ENCODE results near the gene INCA1. TPM values are rescaled to one million over a fixed set of nuclear protein-coding genes. Genes with fewer than 3 reads are reported as not detected.

Gene INCA1
- total and polyA plus RNA-seq, 2 experiments from 2014 or later: 1.9 to 6.9 TPM

DNA sequence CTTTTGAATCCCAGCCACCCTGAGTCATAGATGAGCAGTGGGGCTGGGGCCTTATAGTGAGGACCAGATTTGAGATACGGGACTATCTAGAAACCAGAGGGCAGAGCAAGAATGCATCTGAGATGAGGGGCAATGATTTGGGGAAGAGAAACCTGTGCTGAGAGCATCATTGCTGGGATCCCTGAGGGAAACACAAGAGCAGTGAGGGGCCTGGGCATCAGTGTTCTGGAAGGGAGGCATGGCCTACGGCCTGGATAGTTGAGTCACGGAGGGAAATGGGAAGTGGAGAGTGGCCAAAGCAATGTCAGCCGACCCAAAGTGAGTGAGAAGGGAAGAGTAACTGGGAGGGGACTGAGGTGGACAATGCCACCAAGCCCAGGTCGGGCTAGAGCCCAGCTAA lies 15.0 kb downstream of the INCA1 start:
- TF ChIP-seq, protein P1, sequence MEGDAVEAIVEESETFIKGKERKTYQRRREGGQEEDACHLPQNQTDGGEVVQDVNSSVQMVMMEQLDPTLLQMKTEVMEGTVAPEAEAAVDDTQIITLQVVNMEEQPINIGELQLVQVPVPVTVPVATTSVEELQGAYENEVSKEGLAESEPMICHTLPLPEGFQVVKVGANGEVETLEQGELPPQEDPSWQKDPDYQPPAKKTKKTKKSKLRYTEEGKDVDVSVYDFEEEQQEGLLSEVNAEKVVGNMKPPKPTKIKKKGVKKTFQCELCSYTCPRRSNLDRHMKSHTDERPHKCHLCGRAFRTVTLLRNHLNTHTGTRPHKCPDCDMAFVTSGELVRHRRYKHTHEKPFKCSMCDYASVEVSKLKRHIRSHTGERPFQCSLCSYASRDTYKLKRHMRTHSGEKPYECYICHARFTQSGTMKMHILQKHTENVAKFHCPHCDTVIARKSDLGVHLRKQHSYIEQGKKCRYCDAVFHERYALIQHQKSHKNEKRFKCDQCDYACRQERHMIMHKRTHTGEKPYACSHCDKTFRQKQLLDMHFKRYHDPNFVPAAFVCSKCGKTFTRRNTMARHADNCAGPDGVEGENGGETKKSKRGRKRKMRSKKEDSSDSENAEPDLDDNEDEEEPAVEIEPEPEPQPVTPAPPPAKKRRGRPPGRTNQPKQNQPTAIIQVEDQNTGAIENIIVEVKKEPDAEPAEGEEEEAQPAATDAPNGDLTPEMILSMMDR (IDR thresholded peaks at IDR 0.05; ENCODE audit: low read depth, low read length): no peak
- H3K27ac ChIP-seq: no peak overlapping the region
- no peak overlapping the region for H3K4me3 ChIP-seq
- no peaks in the 10 kb centered on the region for H3K9me3 ChIP-seq (ENCODE audit: low read depth)
- DNase-seq (ENCODE audit: low read depth in 1 of 2, low spot score in 1 of 2): no peak
- H3K4me1 ChIP-seq (ENCODE audit: low read depth): peaks cover 10% of the 10 kb centered on the region
- H3K36me3 ChIP-seq: peaks cover under 1% of the 10 kb centered on the region
- H3K27me3 ChIP-seq: no peaks in the 10 kb centered on the region

DNA sequence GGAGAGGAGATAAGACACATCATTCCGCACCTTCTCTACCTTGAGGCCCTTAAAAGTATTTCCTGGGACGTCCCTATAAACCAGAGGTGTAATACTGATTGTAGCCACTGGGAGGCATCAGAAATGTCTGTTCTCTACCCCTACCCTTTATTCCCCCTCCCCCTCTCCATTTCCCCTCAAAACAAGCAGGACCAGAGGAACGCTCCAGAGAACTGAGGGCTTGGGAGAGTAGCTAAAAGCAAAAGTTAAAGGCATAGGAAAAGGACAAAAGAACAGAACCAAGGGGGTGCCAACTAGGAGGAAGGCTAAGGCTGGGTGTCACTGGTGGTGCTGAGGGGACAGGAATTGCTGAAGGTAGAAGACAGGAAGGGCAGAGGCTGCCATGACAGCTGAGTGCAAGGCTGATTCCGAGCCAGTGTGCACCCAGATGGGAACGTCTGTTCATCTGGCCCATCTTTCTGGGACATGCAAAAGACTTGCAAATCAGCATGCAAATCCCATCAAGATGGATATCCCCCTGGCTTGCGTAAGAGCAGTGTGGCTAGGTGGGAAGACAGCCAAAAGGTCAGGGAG lies 16.6 kb downstream of the INCA1 start:
- Histone ChIP-seq H3K27me3 (no peaks in the 10 kb centered on the region), H3K4me3 (no peak overlapping the region), H3K27ac (no peak overlapping the region), H3K9me3 (ENCODE audit: low read depth) (no peaks in the 10 kb centered on the region), H3K36me3 (peaks cover 6% of the 10 kb centered on the region), H3K4me1 (ENCODE audit: low read depth) (peaks cover 5% of the 10 kb centered on the region)
- peak; percentile 76 to 87 for DNase-seq (ENCODE audit: low read depth in 1 of 2, low spot score in 1 of 2)
- TF ChIP-seq, protein P1 (IDR thresholded peaks at IDR 0.05; ENCODE audit: low read depth, low read length): peak; percentile 72

- TF ChIP-seq, protein P1 (IDR thresholded peaks at IDR 0.05; ENCODE audit: low read depth, low read length): no peak
- Histone ChIP-seq H3K36me3 (peaks cover 6% of the 10 kb centered on the region), H3K27me3 (no peaks in the 10 kb centered on the region), H3K27ac (no peak overlapping the region), H3K9me3 (ENCODE audit: low read depth) (no peaks in the 10 kb centered on the region), H3K4me1 (ENCODE audit: low read depth) (peaks cover 10% of the 10 kb centered on the region), H3K4me3 (no peak overlapping the region)
- DNase-seq (ENCODE audit: low read depth in 1 of 2, low spot score in 1 of 2): no peak
Measured at GRCh38 chr17:4978726-4979125, 18.6 kb downstream of the INCA1 start.

- Histone ChIP-seq H3K36me3 (peaks cover 6% of the 10 kb centered on the region), H3K27me3 (no peaks in the 10 kb centered on the region), H3K4me3 (no peak overlapping the region), H3K4me1 (ENCODE audit: low read depth) (peaks cover 17% of the 10 kb centered on the region), H3K27ac (no peak overlapping the region), H3K9me3 (ENCODE audit: low read depth) (no peaks in the 10 kb centered on the region)
- DNase-seq (ENCODE audit: low read depth in 1 of 2, low spot score in 1 of 2): peak in 1 of 2 donors; percentile 54
- TF ChIP-seq, protein P1 (IDR thresholded peaks at IDR 0.05; ENCODE audit: low read depth, low read length): no peak
Measured at GRCh38 chr17:4974115-4974670, 23.1 kb downstream of the INCA1 start.

- peaks cover 24% of the 10 kb centered on the region for H3K4me1 ChIP-seq (ENCODE audit: low read depth)
- H3K27ac ChIP-seq: no peak overlapping the region
- no peak for DNase-seq (ENCODE audit: low read depth in 1 of 2, low spot score in 1 of 2)
- TF ChIP-seq, protein P1 (IDR thresholded peaks at IDR 0.05; ENCODE audit: low read depth, low read length): no peak
- H3K36me3 ChIP-seq: peaks cover 6% of the 10 kb centered on the region
- H3K9me3 ChIP-seq (ENCODE audit: low read depth): no peaks in the 10 kb centered on the region
- no peaks in the 10 kb centered on the region for H3K27me3 ChIP-seq
- no peak overlapping the region for H3K4me3 ChIP-seq
Measured at GRCh38 chr17:4973256-4974114, 23.8 kb downstream of the INCA1 start.
